ENCODE data around the gene TACR1. TPM values are rescaled to one million over a fixed set of nuclear protein-coding genes. Genes with fewer than 3 reads are reported as not detected.
"Not testable (repeated sequence)": the region's sequence is repeated elsewhere in the genome, so short reads cannot be mapped to it uniquely, and the experiment has no call there.

TACR1 gene
- total RNA-seq, 1 donor from 2014 or later, result 0.39 TPM

DNA sequence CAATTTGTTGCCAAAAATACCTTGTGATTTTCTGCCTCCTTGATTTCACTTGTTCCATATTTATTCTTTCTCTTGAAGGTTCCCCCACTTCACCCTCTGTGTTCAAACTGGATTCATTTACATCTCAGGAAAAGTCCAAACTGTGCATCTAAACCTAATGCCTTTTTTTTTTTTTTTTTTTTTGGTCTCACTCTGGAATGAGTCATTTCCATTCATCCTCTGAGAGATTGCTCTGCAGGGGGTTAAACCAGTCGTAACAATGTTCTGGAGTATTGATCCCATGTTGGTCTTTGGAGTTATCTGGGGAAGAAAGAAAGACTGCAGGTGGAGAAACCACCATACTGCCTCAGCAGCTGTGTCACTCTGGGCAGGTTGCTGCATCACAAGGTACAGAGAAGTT, 119.7 kb downstream of the TACR1 start:
- DNase-seq, result no peak

- DNase-seq, result no peak
These were observed 121.4 kb downstream of the TACR1 start for GRCh38 chr2:75077909-75078308.

DNA sequence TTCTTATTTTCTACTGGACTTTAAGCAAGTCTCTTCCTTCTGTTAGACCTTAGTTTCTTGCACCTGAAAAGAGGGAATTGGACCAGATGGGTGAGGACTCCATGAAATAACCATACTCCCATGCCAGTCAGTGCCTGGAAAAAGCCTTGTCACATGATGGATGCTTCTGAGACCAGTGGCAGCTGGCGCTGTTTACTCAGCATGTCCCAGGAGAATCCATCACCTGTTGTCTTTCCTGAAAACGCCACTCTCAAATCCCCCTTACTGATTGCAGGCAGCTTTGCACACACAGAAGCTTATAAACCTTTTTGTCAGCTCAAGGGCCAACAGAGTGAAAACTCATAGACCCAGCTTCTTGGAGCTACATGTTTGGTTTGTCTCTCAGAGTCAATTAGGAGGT, 123.2 kb downstream of the TACR1 start:
- DNase-seq, result no peak

GRCh38 chr2:75074708-75075107, 124.6 kb downstream of the TACR1 start:
- no peak for DNase-seq

DNA sequence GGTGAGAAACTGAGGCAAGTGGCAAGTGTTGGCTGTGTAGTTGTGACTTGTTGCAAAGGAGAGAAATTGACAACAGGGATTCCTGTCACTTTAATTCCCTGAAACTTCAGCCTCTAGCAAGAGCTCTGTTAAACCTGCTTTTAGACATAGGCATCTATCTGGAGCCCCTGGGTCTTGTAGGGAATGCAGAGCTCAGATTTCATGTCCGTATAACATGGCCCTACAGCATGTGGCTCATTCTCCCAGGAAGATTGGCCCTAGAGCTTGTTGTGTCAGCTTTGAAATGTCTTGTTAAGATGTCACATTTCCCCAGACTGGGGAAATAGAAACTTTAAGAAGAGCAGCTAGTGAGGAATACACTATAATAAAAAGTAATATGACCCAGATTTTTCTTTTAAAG, 125.1 kb downstream of the TACR1 start:
- no peak for DNase-seq

DNA sequence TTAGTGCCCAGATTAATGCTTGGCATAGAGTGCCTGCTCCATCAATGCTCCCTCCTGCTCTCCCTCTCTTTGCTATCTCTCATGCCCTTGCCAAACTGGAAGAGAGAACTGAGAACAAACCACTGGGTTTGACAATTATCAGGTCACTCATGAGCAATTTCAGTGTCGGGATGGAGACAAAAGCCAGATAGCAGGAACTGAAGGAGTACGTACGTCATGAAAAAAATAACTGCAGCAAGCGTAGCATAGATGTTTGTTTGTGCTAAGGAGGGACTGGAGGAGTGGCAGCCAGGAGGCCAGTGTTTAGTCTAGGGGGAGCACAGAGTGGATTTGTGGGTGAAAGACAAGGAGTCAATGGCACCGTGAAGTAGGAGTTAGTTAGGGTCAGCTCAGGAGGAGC, 127.6 kb downstream of the TACR1 start:
- no peak for DNase-seq

DNA sequence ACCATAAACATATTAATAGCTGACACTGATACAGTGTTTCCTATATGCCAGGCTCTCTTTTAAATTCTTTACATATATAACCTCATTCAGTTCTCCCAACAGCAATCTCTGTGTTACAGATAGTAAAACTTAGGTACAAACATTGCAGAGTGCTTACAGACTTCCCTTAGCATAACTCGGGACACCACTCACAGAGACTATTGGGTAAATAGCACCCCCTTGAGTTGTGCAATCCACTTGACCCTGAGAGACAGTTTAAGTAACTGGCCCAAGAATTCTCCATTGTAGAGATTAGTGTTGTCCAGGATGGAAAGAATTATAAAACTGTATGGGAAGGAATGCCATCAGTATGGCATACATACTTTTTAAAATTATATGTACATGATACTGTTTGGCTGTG, 130.8 kb downstream of the TACR1 start:
- DNase-seq, result no peak

DNA sequence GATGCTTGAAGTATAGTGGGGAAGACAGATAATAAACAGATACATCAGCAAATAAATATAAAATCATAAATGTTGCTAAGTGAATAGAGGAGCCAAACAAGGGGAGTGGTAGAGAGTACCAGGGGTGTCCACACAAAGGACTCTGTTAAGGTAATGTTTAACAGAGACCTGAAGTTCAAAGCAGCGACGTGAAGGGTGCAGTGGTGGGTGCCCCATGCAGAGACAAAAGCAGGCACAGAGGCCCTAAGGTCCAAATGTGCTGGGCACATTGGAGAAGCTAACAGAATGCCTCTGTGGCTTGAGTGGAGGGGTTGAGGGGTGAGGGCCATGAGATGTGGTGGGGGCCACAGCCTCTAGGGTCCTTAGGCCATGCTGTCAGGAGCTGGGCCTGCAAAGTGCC, 131.8 kb downstream of the TACR1 start:
- no peak for DNase-seq

GRCh38 chr2:75066121-75066902, 133.0 kb downstream of the TACR1 start:
- DNase-seq, result no peak

DNA sequence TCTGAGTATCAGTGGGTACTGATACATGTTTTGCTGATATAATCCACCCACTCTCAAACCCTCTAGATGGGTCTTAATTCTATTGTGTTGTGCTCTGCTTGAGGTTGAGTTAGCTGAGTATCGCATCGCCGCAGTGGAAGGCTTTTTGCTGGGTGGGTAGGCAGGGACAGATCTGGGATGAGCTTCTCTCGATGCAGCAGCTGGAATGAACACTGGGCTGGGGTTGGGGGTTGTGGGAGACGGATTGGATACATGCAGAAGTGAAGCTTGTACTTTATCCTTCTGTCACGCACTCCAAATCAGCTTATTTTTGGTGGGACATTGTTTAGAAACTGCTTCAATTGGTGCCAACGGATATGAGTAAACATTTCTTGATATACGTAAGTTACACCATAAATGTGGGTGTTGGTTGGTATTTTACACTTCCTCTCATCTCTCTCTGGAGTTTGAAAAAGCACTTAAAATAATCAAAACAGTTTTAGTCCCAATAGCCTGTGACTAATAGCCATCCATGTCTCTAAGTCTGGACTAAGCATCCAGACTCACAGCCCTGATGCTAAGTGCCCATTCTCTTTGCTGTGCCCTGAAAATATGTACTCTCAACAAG, 133.8 kb downstream of the TACR1 start:
- no peak for DNase-seq

- no peak for DNase-seq
These were observed 134.5 kb downstream of the TACR1 start for GRCh38 chr2:75064691-75065396.

DNA sequence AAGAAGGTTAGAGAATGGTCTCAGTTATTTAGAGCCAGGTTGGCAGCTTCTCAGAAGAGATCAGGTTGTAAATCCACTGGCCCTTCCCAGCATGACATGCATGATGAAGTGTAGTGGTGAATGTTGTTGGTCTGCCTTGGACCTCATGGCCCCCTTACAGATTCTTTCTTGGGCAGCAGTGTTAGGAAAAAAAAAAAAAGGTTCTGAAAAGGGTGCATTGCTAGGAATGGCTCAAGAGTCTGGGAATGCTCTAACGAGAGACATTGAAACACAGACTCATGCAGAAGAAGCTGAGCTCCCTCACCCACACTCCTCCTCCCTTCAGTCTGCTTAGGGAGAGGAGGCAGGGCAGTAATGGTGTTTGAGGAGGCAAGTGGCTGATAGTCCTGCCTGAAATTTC, 135.4 kb downstream of the TACR1 start:
- DNase-seq, result no peak

DNA sequence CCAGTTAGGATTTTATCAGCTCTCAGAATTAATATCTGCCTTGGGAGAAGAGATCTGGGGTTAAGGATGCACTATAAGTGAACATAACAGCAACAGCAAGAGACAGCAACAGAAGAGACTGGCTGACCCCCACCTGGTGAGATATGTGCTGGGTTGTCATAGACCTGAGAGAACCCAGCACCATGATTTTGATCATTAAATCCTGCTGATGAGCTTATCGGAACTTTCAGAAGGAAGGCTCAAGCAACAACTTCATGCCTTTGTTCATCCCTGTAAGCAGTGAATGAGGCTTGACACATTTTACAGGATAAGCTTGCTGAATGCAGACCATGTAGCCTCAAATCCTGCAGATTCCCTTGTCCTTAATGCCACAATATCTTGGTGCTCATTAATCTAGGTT, 140.9 kb downstream of the TACR1 start:
- no peak for DNase-seq

GRCh38 chr2:75057150-75057549, 142.2 kb downstream of the TACR1 start:
- not testable (repeated sequence) for DNase-seq

DNA sequence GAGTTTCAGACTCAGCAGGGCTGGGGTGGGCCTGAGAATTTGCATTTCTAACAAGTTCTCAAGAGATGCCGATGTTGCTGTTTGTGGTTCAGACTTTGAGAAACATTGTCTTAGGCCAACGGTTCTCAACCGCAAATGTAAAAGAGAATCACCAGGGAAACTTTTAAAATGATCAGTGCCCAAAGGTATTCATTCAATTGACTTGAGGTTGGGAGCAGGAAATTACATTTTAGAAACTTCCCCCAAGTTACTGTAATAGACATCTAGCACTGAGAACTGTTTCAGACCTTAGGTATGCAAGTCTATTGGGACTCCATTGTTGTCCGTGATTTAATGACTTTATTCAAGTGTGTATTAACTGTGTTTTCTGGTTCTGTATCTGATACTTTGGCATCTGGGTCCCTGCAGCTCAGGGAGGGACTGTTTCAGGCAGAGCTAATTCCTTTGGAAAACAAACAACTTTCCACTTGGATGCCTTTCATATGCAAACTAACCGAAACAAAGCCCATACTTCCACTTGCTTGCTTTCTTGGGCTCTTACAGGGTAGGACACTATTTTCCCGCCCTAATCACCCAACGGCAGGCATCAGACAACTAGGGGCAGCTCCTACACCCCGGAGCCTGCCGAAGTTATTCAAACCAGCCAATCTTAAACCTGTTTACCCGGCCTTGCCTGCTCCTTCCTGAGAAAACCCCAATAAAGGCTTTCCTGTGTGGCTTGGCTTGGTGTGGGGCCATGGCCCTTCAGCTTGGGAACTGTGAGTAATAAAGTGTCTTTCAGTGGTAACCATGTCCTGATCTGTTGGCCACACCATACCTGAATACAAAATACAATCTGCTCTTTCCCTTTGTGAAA, 143.3 kb downstream of the TACR1 start:
- DNase-seq, result peak; percentile 59

DNA sequence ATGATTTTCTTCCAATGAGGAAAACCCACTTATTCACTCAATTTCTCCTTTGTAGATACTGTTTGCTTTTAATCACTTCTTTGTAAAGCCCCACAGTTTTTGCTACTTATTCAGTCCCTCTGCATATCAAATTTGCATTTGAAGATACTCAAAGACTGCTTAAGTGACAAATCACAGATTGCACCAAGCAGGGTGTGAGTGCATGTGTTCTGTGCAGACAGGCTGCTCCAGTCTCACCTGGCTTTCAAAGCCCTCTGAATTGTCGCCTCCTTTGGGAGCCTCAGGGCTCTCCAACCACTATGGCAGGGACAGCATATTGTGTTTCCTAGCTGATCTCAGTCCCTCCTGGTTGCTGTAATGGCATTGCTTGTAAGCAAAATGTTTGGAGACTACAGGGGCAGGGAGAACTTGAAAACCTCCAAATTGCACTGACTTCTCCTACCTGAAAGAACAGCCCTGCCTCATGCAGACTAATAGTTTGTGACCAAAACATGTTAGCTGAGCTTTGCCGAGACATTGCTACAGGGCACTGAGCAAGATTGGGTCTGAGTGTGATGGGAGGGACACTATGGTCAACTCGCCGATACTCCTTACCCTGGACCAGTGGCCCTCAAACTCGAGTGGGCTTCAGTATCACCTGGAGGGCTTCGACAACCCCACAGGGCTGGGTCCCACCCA, 144.0 kb downstream of the TACR1 start:
- DNase-seq, result no peak

DNA sequence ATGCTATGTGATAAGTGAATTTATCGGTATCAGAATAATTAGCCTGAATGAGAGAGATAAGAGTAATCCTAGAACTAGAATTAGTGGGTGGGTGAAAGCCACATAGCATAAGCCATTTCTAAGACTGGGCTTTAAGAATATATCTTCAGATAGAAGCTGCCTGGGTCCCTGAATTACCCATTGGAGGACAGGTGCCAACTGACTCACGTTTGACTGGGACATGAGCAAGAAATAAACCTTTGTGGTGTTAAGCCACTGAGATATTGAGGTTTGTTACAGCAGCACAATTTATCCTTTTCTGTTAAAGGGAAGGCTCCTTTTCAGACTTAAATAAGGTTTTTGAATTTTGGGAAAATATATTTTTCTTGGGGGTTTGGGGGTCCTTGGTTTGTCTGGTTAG, 145.0 kb downstream of the TACR1 start:
- no peak for DNase-seq

- DNase-seq, result no peak
These were observed 145.7 kb downstream of the TACR1 start for GRCh38 chr2:75053484-75054112.

GRCh38 chr2:75047992-75048625, 151.2 kb downstream of the TACR1 start:
- DNase-seq, result peak; percentile 58

DNA sequence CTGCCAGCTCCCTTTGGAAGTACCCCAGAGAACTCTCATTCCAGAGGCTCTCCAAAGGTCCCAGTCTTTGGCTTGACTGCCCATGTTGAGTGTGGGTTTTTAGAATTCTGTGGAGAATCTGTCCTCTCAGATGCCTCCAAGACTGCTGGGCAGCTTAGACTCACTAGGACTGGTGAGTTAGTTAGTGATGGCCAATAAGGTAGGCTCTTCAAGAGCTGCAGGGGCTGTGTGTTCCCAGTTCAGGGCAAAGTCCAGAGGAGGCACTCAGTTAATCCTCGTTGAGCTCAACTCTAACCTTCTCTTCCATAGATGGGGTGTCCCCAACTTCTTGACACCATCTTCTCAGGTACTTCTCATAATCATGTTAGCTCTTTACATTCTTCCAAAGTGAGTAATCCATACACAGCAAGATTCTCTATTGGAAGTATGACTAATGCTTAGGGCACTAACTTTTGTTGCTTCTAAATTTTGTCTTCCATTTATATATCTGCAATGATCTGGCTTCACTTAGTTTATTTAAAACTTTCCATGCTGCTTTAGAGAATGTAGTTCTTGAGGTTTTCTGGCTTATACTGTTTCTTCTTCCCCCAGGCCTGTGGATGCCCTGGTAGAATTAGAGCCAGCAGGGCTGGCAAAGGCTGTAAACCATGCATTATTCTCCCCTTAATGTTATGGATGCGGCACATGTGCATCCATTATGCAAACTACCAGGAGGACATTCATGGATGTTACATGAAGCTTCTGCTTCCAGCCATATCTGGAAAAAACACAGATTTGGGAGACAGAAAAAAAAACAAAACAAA, 151.9 kb downstream of the TACR1 start:
- DNase-seq, result no peak
